ENCODE data around the gene CISTR. TPM values are rescaled to one million over a fixed set of nuclear protein-coding genes. Genes with fewer than 3 reads are reported as not detected.

Gene CISTR
- total RNA-seq, 1 donor from 2014 or later = not detected

DNA sequence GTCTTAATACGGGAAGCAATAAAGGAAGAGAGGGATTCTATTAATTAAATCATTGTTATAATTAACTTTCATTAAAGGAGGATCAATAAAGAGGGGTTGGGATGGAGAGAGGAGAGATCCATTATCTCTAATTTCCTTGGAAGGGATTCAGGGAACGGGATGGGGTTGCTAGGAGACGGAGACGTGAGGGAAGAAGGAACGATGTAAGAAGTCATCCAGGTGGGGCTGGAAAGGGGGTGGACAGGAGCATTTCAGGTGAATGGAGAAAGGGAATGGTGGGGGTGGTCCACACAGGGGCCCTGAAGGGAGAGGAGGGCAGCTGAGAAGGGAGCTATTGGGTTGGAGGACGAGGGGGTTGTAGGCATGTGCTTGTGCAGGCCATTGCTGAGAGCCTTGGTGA lies 41.7 kb downstream of the CISTR start:
- Mint-ChIP-seq H3K4me3 (ENCODE audit: unreplicated experiment) (no peak overlapping the region), H3K27ac (ENCODE audit: unreplicated experiment) (no peak overlapping the region), H3K27me3 (ENCODE audit: low read depth) (peaks cover 23% of the 10 kb centered on the region), H3K9me3 (ENCODE audit: low read depth) (no peaks in the 10 kb centered on the region), H3K36me3 (ENCODE audit: low read depth) (peaks cover 27% of the 10 kb centered on the region), H3K4me1 (ENCODE audit: low read depth) (no peaks in the 10 kb centered on the region)
- TF ChIP-seq, protein P1, sequence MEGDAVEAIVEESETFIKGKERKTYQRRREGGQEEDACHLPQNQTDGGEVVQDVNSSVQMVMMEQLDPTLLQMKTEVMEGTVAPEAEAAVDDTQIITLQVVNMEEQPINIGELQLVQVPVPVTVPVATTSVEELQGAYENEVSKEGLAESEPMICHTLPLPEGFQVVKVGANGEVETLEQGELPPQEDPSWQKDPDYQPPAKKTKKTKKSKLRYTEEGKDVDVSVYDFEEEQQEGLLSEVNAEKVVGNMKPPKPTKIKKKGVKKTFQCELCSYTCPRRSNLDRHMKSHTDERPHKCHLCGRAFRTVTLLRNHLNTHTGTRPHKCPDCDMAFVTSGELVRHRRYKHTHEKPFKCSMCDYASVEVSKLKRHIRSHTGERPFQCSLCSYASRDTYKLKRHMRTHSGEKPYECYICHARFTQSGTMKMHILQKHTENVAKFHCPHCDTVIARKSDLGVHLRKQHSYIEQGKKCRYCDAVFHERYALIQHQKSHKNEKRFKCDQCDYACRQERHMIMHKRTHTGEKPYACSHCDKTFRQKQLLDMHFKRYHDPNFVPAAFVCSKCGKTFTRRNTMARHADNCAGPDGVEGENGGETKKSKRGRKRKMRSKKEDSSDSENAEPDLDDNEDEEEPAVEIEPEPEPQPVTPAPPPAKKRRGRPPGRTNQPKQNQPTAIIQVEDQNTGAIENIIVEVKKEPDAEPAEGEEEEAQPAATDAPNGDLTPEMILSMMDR (IDR thresholded peaks at IDR 0.05) = no peak
- no peak for DNase-seq (ENCODE audit: low spot score)

DNA sequence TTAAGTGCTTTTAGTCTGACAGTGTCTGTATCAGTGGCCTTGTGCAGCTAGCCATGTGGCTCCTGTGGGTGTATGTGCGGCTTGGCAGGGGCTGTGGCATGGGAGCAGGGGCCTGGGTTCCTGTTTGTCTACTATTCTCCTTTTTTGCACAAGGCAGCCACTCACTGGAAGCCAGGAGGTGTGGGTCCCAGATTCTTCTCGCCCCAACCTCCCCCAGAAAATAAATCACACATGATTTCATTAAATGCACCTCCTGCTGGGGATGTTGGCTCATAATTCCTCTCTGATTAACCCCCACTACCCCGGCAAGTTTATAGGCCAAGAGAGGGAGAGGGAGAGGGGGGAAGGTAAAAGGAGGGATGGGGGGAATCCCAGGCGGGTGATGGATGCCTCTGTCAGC lies 42.1 kb downstream of the CISTR start:
- peaks cover 25% of the 10 kb centered on the region for H3K27me3 Mint-ChIP-seq (ENCODE audit: low read depth)
- no peak overlapping the region for H3K4me3 Mint-ChIP-seq (ENCODE audit: unreplicated experiment)
- TF ChIP-seq, protein P1 (IDR thresholded peaks at IDR 0.05) = no peak
- H3K27ac Mint-ChIP-seq (ENCODE audit: unreplicated experiment) = no peak overlapping the region
- H3K36me3 Mint-ChIP-seq (ENCODE audit: low read depth) = peaks cover 24% of the 10 kb centered on the region
- no peaks in the 10 kb centered on the region for H3K9me3 Mint-ChIP-seq (ENCODE audit: low read depth)
- no peak for DNase-seq (ENCODE audit: low spot score)
- H3K4me1 Mint-ChIP-seq (ENCODE audit: low read depth) = no peaks in the 10 kb centered on the region

DNA sequence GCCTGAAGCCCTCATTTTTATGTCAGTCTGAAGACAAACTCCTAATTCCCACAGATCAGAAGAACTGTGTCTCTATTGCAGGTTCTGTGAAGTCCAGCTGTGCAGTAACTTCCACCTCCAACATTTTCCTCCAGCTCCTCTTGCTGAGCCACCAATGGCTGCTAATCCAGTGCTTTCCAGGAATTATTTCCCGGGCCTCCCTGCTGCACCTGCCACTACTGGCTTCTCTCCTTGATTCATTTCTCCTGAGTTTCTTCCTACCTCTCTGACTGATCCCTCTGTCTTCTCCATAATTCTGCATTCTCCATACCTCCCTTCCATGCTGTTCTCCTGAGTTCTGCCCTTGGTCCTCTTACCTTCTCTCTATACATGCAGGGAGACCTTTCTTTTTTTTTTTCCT lies 45.7 kb downstream of the CISTR start:
- no peak for DNase-seq (ENCODE audit: low spot score)
- Mint-ChIP-seq H3K4me1 (ENCODE audit: low read depth) (no peaks in the 10 kb centered on the region), H3K27ac (ENCODE audit: unreplicated experiment) (no peak overlapping the region), H3K9me3 (ENCODE audit: low read depth) (no peaks in the 10 kb centered on the region), H3K4me3 (ENCODE audit: unreplicated experiment) (no peak overlapping the region), H3K27me3 (ENCODE audit: low read depth) (peaks cover 51% of the 10 kb centered on the region), H3K36me3 (ENCODE audit: low read depth) (no peaks in the 10 kb centered on the region)
- TF ChIP-seq, protein P1 (IDR thresholded peaks at IDR 0.05) = no peak

GRCh38 chr12:53703756-53704155 lies 48.0 kb downstream of the CISTR start:
- Mint-ChIP-seq H3K36me3 (ENCODE audit: low read depth) (no peaks in the 10 kb centered on the region), H3K27ac (ENCODE audit: unreplicated experiment) (no peak overlapping the region), H3K4me1 (ENCODE audit: low read depth) (no peaks in the 10 kb centered on the region), H3K4me3 (ENCODE audit: unreplicated experiment) (no peak overlapping the region), H3K27me3 (ENCODE audit: low read depth) (peaks cover 61% of the 10 kb centered on the region), H3K9me3 (ENCODE audit: low read depth) (no peaks in the 10 kb centered on the region)
- TF ChIP-seq, protein P1 (IDR thresholded peaks at IDR 0.05) = no peak
- DNase-seq (ENCODE audit: low spot score) = no peak

- Mint-ChIP-seq H3K4me3 (ENCODE audit: unreplicated experiment) (no peak overlapping the region), H3K36me3 (ENCODE audit: low read depth) (no peaks in the 10 kb centered on the region), H3K9me3 (ENCODE audit: low read depth) (no peaks in the 10 kb centered on the region), H3K27ac (ENCODE audit: unreplicated experiment) (no peak overlapping the region), H3K27me3 (ENCODE audit: low read depth) (peaks cover 66% of the 10 kb centered on the region), H3K4me1 (ENCODE audit: low read depth) (peaks cover 2% of the 10 kb centered on the region)
- no peak for DNase-seq (ENCODE audit: low spot score)
- TF ChIP-seq, protein P1 (IDR thresholded peaks at IDR 0.05) = peak; percentile 95
Measured at GRCh38 chr12:53701518-53702264, 50.1 kb downstream of the CISTR start.

All from chondrocyte (in vitro differentiated cells).